Nephron (organoid): ENCODE measurements around the gene TAF12.

Source experiments
- H3K27ac Mint-ChIP-seq, 3 experiments: 2 replicates each; pipeline ENCODE4 v1.8.0; 2020; ENCODE audit warnings: mixed read lengths in 3 of 3, mild to moderate bottlenecking in 2 of 3, moderate library complexity in 1 of 3
- H3K27me3 Mint-ChIP-seq: 2 replicates; pipeline ENCODE4 v1.8.0; 2021; ENCODE audit warnings: low read depth, mild to moderate bottlenecking, moderate library complexity, mixed read lengths
- H3K36me3 Mint-ChIP-seq: 2 replicates; pipeline ENCODE4 v1.8.0; 2020; ENCODE audit warnings: low read depth, mixed read lengths
- H3K4me1 Mint-ChIP-seq: 2 replicates; pipeline ENCODE4 v1.8.0; 2020; ENCODE audit warnings: mixed read lengths
- H3K4me3 Mint-ChIP-seq, 3 experiments: 2 replicates each; pipeline ENCODE4 v1.8.0; 2020; ENCODE audit warnings: mild to moderate bottlenecking in 3 of 3, mixed read lengths in 3 of 3, moderate library complexity in 2 of 3
- H3K9me3 Mint-ChIP-seq: 2 replicates; pipeline ENCODE4 v1.8.0; 2020; ENCODE audit warnings: mixed read lengths
- CTCF ChIP-seq, 3 experiments: fragments of 200-600 bp; sonication (generic); IDR thresholded peaks; one replicate each; pipeline ENCODE4 v1.5.0; 2021; ENCODE audit warnings: antibody characterized with exemption in 3 of 3; ENCODE audit not compliant: unreplicated experiment in 3 of 3

Gene TAF12

DNA sequence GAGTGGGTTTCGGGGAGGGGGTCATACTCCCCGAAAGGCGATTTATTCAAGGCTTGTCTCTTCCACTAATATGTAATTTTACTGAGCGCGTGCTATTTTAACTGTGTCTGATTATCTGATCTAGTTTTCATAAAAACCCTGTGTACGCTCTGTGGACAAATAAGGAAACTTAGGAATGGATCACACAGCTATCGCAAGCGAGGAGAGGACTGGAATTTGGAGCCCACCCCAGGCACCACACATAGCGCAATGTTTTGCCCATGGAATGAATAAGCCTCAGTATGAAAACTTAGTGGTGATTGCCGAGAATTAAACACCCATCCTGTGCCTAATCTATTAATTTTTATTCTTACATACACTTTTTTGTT is 60.6 kb downstream of the TAF12 start:
- peak overlapping the region; percentile 57 to 85 (median 63) for H3K27ac Mint-ChIP-seq
- no peaks in the 10 kb centered on the region for H3K9me3 Mint-ChIP-seq
- TF ChIP-seq CTCF (IDR thresholded peaks at IDR 0.05; ENCODE audit: unreplicated experiment in 3 of 3): no peak
- peaks cover 20% of the 10 kb centered on the region for H3K4me1 Mint-ChIP-seq
- peaks cover 5% of the 10 kb centered on the region for H3K27me3 Mint-ChIP-seq
- H3K4me3 Mint-ChIP-seq: peak overlapping the region; percentile 90 to 97 (median 93)
- H3K36me3 Mint-ChIP-seq: peaks cover 29% of the 10 kb centered on the region

DNA sequence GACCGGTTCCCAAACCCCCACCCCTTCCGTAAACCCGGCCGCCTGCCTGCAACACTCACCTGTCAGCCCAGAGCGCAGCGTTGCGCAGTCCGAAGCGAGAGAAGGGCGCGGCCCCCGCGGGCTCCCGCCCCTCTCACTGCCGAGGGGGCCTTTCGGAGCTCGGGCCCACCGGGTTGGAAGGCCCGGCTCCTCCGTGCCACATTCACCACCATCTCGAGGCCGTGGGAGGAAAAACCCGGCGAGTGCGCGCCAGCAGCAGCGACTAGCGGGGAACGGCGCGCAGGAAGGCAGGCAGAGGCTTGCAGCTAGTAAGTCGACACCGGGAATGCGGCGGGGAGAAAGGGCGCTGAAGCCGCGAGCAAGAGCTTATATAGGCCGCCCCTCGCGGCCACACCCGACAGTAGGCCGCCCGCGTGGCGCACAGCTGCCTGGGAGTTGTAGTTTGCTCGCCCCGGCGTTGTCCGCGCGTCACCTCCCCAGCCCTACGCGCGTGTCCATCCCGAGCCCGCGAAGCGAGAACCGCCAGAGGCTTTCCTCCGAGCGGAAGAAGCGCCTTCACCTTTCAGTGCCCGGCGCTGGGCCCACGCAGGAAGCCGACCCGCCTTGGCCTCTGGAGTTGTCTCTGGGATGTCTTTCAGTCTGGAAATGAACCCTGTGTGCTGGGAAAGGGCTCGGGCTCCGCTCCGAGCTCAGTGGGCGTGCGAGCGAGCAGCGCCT is 61.2 kb downstream of the TAF12 start:
- H3K27ac Mint-ChIP-seq: peak overlapping the region; percentile 57 to 85 (median 72)
- no peaks in the 10 kb centered on the region for H3K9me3 Mint-ChIP-seq
- peaks cover 5% of the 10 kb centered on the region for H3K27me3 Mint-ChIP-seq
- H3K4me1 Mint-ChIP-seq: peaks cover 20% of the 10 kb centered on the region
- peak in 1 of 3 experiments; percentile 22 for TF ChIP-seq CTCF (IDR thresholded peaks at IDR 0.05; ENCODE audit: unreplicated experiment in 3 of 3)
- H3K4me3 Mint-ChIP-seq: peak overlapping the region; percentile 90 to 97 (median 93)
- peaks cover 34% of the 10 kb centered on the region for H3K36me3 Mint-ChIP-seq

DNA sequence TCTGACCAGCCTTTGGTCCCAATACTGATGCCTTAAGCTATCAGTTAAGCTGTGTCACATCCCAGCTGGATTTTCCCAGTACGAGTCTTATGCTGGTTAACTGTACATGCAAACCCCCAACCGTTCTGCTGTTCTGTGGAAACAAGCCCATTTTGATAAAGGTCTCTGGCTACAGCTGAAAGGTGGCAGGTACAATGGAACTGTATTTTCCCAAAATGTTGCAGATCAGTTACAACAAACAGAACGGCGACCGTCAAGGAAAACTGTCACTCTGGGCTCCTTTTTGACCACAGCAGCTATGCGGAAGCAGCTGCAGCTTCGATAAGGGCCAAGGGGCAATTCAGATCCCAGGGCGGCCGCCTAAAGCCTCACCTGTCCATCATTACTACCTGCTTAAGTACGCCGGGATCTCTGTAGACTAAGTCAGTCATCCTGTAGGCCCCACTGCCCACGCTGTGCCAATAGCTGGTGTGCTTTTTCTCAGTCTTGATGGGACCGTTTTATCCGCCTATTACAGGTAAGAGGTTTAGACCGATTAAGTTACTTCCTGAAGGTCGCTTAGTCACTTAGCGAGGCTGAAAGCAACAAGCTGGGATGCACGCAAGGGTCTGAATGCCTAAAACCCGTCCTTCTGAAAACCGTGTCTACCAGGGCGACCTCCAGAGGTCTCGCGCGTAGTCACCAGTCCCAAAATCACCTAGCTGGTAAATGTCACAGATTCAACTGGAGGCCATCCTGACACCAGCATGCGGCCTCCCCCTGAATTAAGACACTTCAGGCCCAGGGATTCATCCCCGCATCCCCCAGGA is 61.9 kb downstream of the TAF12 start:
- Mint-ChIP-seq H3K9me3 (no peaks in the 10 kb centered on the region), H3K27me3 (peaks cover 5% of the 10 kb centered on the region), H3K36me3 (peaks cover 35% of the 10 kb centered on the region), H3K27ac (peak overlapping the region; percentile 41 to 72 (median 57)), H3K4me3 (peak overlapping the region; percentile 90 to 97 (median 93)), H3K4me1 (peaks cover 20% of the 10 kb centered on the region)
- peak in 1 of 3 experiments; percentile 32 for TF ChIP-seq CTCF (IDR thresholded peaks at IDR 0.05; ENCODE audit: unreplicated experiment in 3 of 3)

DNA sequence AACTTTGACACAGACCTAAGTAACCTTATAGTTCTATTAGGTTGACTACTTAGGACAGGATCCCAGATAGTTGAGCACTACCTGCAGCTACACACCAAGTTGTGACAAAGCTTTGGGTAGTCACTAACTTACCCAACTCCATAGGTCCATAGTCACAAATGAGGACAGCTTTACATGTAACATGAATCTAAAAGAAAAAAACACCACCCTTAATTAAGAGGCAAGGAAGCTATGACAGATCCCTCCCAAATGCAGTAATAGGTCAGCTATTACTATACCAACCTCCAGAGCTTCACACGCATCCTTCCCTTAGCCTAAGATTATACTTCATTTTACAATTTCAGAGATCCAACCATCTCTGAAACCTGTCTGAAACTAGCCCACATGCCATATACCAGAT is 63.5 kb downstream of the TAF12 start:
- Mint-ChIP-seq H3K4me3 (peak overlapping the region; percentile 90 to 97 (median 93)), H3K27me3 (peaks cover 5% of the 10 kb centered on the region), H3K36me3 (peaks cover 43% of the 10 kb centered on the region), H3K9me3 (no peaks in the 10 kb centered on the region), H3K4me1 (peaks cover 20% of the 10 kb centered on the region), H3K27ac (peak overlapping the region in 1 of 3 experiments; percentile 43)
- TF ChIP-seq CTCF (IDR thresholded peaks at IDR 0.05; ENCODE audit: unreplicated experiment in 3 of 3): no peak

GRCh38 chr1:28578696-28579218 is 64.1 kb downstream of the TAF12 start:
- H3K36me3 Mint-ChIP-seq: peaks cover 43% of the 10 kb centered on the region
- peaks cover 20% of the 10 kb centered on the region for H3K4me1 Mint-ChIP-seq
- H3K27ac Mint-ChIP-seq: peak overlapping the region in 1 of 3 experiments; percentile 30
- H3K9me3 Mint-ChIP-seq: no peaks in the 10 kb centered on the region
- H3K27me3 Mint-ChIP-seq: peaks cover 5% of the 10 kb centered on the region
- no peak for TF ChIP-seq CTCF (IDR thresholded peaks at IDR 0.05; ENCODE audit: unreplicated experiment in 3 of 3)
- peak overlapping the region in 2 of 3 experiments; percentile 34 to 62 for H3K4me3 Mint-ChIP-seq
